Nephron (organoid): ENCODE measurements around the gene CRMP1.

Source experiments
- H3K27ac Mint-ChIP-seq, 3 experiments: 2 replicates each; pipeline ENCODE4 v1.8.0; 2020; ENCODE audit warnings: mixed read lengths in 3 of 3, mild to moderate bottlenecking in 2 of 3, moderate library complexity in 1 of 3
- H3K27me3 Mint-ChIP-seq: 2 replicates; pipeline ENCODE4 v1.8.0; 2021; ENCODE audit warnings: low read depth, mild to moderate bottlenecking, moderate library complexity, mixed read lengths
- H3K36me3 Mint-ChIP-seq: 2 replicates; pipeline ENCODE4 v1.8.0; 2020; ENCODE audit warnings: low read depth, mixed read lengths
- H3K4me1 Mint-ChIP-seq: 2 replicates; pipeline ENCODE4 v1.8.0; 2020; ENCODE audit warnings: mixed read lengths
- H3K4me3 Mint-ChIP-seq, 3 experiments: 2 replicates each; pipeline ENCODE4 v1.8.0; 2020; ENCODE audit warnings: mild to moderate bottlenecking in 3 of 3, mixed read lengths in 3 of 3, moderate library complexity in 2 of 3
- H3K9me3 Mint-ChIP-seq: 2 replicates; pipeline ENCODE4 v1.8.0; 2020; ENCODE audit warnings: mixed read lengths
- CTCF ChIP-seq, 3 experiments: fragments of 200-600 bp; sonication (generic); IDR thresholded peaks; one replicate each; pipeline ENCODE4 v1.5.0; 2021; ENCODE audit warnings: antibody characterized with exemption in 3 of 3; ENCODE audit not compliant: unreplicated experiment in 3 of 3

CRMP1 gene

GRCh38 chr4:5801696-5802095 is 91.2 kb downstream of the CRMP1 start:
- no peak for TF ChIP-seq CTCF (IDR thresholded peaks at IDR 0.05; ENCODE audit: unreplicated experiment in 3 of 3)
- Mint-ChIP-seq H3K27me3 (no peaks in the 10 kb centered on the region), H3K9me3 (no peaks in the 10 kb centered on the region), H3K36me3 (peaks cover 52% of the 10 kb centered on the region), H3K27ac (no peak overlapping the region), H3K4me3 (no peak overlapping the region), H3K4me1 (no peaks in the 10 kb centered on the region)

DNA sequence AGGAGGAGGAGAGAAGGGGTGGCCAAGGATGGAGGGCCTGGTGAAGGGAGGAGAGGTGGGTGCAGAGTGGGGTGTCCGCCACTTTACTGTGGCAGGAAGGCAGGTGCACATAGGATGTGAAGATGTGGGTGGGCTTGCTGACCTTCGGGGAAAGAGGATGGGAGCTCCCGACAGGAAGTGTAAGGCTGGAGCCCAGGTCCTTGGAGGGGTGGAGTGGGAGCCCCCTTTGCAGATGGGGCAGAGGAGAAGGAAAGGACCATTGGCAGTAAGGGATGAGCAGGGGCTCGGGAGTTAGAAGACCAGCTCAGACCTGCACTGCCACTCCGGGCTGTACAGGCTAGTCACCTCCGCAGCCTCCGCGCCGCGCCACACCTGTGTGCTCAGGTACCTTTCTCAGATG is 92.4 kb downstream of the CRMP1 start:
- Mint-ChIP-seq H3K27me3 (no peaks in the 10 kb centered on the region), H3K36me3 (peaks cover 52% of the 10 kb centered on the region), H3K9me3 (peaks cover 6% of the 10 kb centered on the region), H3K4me3 (no peak overlapping the region), H3K4me1 (no peaks in the 10 kb centered on the region), H3K27ac (no peak overlapping the region)
- no peak for TF ChIP-seq CTCF (IDR thresholded peaks at IDR 0.05; ENCODE audit: unreplicated experiment in 3 of 3)

- peaks cover 57% of the 10 kb centered on the region for H3K36me3 Mint-ChIP-seq
- H3K27ac Mint-ChIP-seq: no peak overlapping the region
- peaks cover 6% of the 10 kb centered on the region for H3K9me3 Mint-ChIP-seq
- H3K4me3 Mint-ChIP-seq: no peak overlapping the region
- no peak for TF ChIP-seq CTCF (IDR thresholded peaks at IDR 0.05; ENCODE audit: unreplicated experiment in 3 of 3)
- no peaks in the 10 kb centered on the region for H3K4me1 Mint-ChIP-seq
- no peaks in the 10 kb centered on the region for H3K27me3 Mint-ChIP-seq
These were observed 93.5 kb downstream of the CRMP1 start for GRCh38 chr4:5799406-5799805.

DNA sequence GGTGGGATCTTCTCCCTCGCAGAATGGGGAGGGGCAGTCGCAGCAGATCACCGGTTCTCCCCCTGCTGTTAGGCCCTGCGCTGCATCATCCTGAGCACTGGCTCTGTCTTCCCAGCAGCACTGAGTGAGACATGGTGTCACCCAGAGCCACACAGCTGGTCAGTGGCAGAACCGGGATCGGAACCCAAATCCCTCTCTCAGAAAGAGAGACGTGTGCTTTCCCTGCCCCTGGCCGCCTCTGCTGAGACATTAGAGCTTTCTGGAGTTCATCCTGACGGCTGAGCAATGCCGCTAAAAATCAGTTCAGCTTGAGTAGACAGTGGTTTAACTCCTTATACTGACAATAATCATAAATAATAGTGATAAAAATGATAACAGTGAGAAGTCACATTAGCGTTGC is 93.9 kb downstream of the CRMP1 start:
- Mint-ChIP-seq H3K4me1 (no peaks in the 10 kb centered on the region), H3K9me3 (peaks cover 6% of the 10 kb centered on the region), H3K27me3 (no peaks in the 10 kb centered on the region), H3K27ac (no peak overlapping the region), H3K4me3 (no peak overlapping the region), H3K36me3 (peaks cover 57% of the 10 kb centered on the region)
- TF ChIP-seq CTCF (IDR thresholded peaks at IDR 0.05; ENCODE audit: unreplicated experiment in 3 of 3): no peak

DNA sequence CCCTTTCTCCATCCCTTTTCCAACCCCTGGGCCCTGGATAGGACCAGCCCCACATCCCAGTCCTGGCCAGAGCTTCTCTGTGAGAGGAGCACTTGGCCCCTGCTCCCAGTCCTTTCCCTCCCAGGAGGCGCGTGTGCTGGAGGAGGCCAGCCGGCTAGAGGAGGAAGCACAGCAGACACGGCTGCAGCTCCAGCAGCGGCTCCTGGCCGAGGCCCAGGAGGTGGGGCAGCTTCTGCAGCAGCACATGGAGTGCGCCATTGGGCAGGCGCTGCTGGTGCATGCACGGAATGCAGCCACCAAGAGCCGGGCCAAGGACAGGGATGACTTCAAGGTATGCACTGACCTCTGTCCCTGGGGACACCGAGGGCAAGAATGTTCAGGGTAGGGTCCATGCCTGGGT is 94.4 kb downstream of the CRMP1 start:
- H3K4me1 Mint-ChIP-seq: no peaks in the 10 kb centered on the region
- no peak overlapping the region for H3K4me3 Mint-ChIP-seq

More for the DNA sequence above, 94.4 kb downstream of the CRMP1 start:
- TF ChIP-seq CTCF (IDR thresholded peaks at IDR 0.05; ENCODE audit: unreplicated experiment in 3 of 3): no peak
- no peaks in the 10 kb centered on the region for H3K27me3 Mint-ChIP-seq
- peaks cover 6% of the 10 kb centered on the region for H3K9me3 Mint-ChIP-seq
- no peak overlapping the region for H3K27ac Mint-ChIP-seq
- H3K36me3 Mint-ChIP-seq: peaks cover 54% of the 10 kb centered on the region
